ENCODE data around the gene CSF2.
"Not testable (repeated sequence)": the region's sequence is repeated elsewhere in the genome, so short reads cannot be mapped to it uniquely, and the experiment has no call there.

CSF2 gene

GRCh38 chr5:132114150-132115121, 40.8 kb downstream of the CSF2 start:
- no peak for DNase-seq

DNA sequence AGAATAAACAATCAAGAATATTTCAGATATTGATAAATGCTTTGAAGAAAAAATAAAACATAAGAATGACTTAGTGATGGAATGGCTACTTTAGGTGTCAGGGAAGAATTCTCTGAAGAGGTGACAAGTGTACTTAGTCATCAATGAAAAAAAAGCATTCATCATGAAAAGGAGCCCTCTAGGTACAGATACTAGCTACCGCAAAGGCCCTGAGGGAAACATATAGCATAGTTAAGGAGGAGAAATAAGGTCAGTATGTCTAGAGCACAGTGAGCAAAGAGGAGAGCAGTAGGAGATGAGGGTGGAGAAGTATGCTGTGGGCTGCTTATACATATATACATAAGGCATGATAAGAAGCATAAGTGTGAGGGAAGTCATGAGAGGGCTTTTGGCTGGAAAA, 41.8 kb downstream of the CSF2 start:
- no peak for DNase-seq

- no peak for DNase-seq
These were observed 42.5 kb downstream of the CSF2 start for GRCh38 chr5:132116072-132116471.

DNA sequence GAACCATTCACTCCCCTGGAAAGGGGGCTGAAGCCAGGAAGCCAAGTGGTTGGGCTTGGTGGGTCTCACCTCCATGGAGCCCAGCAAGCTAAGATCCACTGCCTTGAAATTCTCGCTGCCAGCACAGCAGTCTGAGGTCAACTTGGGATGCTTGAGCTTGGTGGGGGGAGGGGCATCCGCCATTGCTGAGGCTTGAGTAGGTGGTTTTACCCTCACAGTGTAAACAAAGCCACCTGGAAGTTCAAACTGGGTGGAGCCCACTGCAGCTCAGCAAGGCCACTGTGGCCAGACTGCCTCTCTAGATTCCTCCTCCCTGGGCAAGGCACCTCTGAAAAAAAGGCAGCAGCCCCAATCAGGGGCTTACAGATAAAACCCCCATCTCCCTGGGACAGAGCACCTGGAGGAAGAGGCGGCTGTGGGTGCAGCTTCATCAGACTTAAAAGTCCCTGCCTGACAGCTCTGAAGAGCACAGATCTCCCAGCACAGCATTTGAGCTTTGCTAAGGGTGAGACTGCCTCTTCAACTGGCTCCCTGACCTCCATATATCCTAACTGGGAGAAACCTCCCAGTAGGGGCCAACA, 43.4 kb downstream of the CSF2 start:
- DNase-seq: peak; percentile 3

- not testable (repeated sequence) for DNase-seq
These were observed 47.1 kb downstream of the CSF2 start for GRCh38 chr5:132120717-132121116.

DNA sequence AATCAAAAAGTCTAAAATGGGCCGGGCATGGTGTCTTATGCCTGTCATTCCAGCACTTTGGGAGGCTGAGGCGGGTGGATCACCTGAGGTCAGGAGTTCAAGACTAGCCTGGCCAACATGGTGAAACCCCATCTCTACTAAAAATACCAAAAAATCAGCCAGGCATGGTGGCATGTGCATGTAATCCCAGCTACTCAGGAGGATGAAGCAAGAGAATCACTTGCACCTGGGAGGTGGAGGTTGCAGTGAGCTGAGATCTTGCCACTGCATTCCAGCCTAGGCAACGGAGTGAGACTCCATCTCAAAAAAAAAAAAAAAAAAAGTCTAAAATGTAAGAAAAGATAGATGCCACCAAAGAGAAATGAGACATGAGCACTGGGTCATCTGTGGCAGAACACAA, 49.4 kb downstream of the CSF2 start:
- not testable (repeated sequence) for DNase-seq

- DNase-seq: not testable (repeated sequence)
These were observed 50.0 kb downstream of the CSF2 start for GRCh38 chr5:132123578-132123977.

Measured in DMS153 (cell line).